ENCODE data around the gene INAVA. TPM values are rescaled to one million over a fixed set of nuclear protein-coding genes. Genes with fewer than 3 reads are reported as not detected.
"Not testable (repeated sequence)": the region's sequence is repeated elsewhere in the genome, so short reads cannot be mapped to it uniquely, and the experiment has no call there.

Gene INAVA
- polyA plus RNA-seq, 1 experiment = 0.16 TPM

- no peaks in the 10 kb centered on the region for H3K9me3 ChIP-seq (ENCODE audit: control insufficient read depth, insufficient read depth, low read length)
- TF ChIP-seq, protein P1, sequence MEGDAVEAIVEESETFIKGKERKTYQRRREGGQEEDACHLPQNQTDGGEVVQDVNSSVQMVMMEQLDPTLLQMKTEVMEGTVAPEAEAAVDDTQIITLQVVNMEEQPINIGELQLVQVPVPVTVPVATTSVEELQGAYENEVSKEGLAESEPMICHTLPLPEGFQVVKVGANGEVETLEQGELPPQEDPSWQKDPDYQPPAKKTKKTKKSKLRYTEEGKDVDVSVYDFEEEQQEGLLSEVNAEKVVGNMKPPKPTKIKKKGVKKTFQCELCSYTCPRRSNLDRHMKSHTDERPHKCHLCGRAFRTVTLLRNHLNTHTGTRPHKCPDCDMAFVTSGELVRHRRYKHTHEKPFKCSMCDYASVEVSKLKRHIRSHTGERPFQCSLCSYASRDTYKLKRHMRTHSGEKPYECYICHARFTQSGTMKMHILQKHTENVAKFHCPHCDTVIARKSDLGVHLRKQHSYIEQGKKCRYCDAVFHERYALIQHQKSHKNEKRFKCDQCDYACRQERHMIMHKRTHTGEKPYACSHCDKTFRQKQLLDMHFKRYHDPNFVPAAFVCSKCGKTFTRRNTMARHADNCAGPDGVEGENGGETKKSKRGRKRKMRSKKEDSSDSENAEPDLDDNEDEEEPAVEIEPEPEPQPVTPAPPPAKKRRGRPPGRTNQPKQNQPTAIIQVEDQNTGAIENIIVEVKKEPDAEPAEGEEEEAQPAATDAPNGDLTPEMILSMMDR (IDR thresholded peaks at IDR 0.05; ENCODE audit: low read depth, low read length) = no peak
- DNase-seq (ENCODE audit: low read depth, low spot score) = no peak
- H3K27me3 ChIP-seq (ENCODE audit: control insufficient read depth, insufficient read depth, low read length) = peaks cover 19% of the 10 kb centered on the region
- no peak overlapping the region for H3K4me3 ChIP-seq (ENCODE audit: low read depth, low read length)
- ChIA-PET POLR2A (no interaction called here), CTCF (no interaction called here)
- H3K27ac ChIP-seq (ENCODE audit: low read depth, low read length) = no peak overlapping the region
These were observed 14.4 kb downstream of the INAVA start for GRCh38 chr1:200909071-200909470.

- POLR2A ChIA-PET = no interaction called here
- CTCF ChIA-PET = no interaction called here
- H3K27ac ChIP-seq (ENCODE audit: low read depth, low read length) = no peak overlapping the region
These were observed 15.1 kb downstream of the INAVA start for GRCh38 chr1:200909757-200910239.

DNA sequence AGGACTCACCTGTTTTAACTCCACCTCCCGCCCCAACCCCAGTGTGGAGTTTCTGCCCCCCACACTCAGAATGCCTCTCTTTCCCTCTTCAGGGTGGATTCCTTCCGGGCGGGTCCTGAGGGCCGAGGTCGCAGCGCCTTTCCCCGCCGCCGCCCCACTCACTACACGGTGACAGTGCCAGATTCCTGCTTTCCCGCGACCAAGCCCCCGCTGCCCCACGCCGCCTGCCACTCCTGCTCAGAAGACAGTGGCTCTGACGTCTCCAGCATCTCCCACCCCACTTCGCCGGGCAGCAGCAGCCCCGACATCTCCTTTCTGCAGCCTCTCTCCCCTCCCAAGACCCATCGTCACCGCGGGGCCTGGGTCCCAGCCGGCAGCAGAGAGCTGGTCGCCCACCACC lies 16.7 kb downstream of the INAVA start:
- Histone ChIP-seq H3K9me3 (ENCODE audit: control insufficient read depth, insufficient read depth, low read length) (no peaks in the 10 kb centered on the region; the same call in 1 of the 2 replicates), H3K4me3 (ENCODE audit: low read depth, low read length) (no peak overlapping the region), H3K27ac (ENCODE audit: low read depth, low read length) (no peak overlapping the region), H3K27me3 (ENCODE audit: control insufficient read depth, insufficient read depth, low read length) (peaks cover 21% of the 10 kb centered on the region)
- POLR2A ChIA-PET = no interaction called here
- DNase-seq (ENCODE audit: low read depth, low spot score) = no peak
- TF ChIP-seq, protein P1 (IDR thresholded peaks at IDR 0.05; ENCODE audit: low read depth, low read length) = no peak
- CTCF ChIA-PET = no interaction called here

More at GRCh38 chr1:200909757-200910239, 15.1 kb downstream of the INAVA start:
- H3K27me3 ChIP-seq (ENCODE audit: control insufficient read depth, insufficient read depth, low read length) = peaks cover 17% of the 10 kb centered on the region
- H3K4me3 ChIP-seq (ENCODE audit: low read depth, low read length) = no peak overlapping the region
- no peak for DNase-seq (ENCODE audit: low read depth, low spot score)
- no peaks in the 10 kb centered on the region for H3K9me3 ChIP-seq (ENCODE audit: control insufficient read depth, insufficient read depth, low read length)
- TF ChIP-seq, protein P1 (IDR thresholded peaks at IDR 0.05; ENCODE audit: low read depth, low read length) = no peak

- POLR2A ChIA-PET, CTCF ChIA-PET: not testable (repeated sequence)
These were observed 17.2 kb downstream of the INAVA start for GRCh38 chr1:200911936-200912335.

GRCh38 chr1:200912737-200913407 lies 18.2 kb downstream of the INAVA start:
- POLR2A ChIA-PET = no interaction called here
- H3K9me3 ChIP-seq (ENCODE audit: control insufficient read depth, insufficient read depth, low read length) = no peaks in the 10 kb centered on the region; the same call in 1 of the 2 replicates
- CTCF ChIA-PET = no interaction called here
- no peak overlapping the region for H3K27ac ChIP-seq (ENCODE audit: low read depth, low read length)
- DNase-seq (ENCODE audit: low read depth, low spot score) = no peak
- no peak overlapping the region for H3K4me3 ChIP-seq (ENCODE audit: low read depth, low read length)
- TF ChIP-seq, protein P1 (IDR thresholded peaks at IDR 0.05; ENCODE audit: low read depth, low read length) = no peak
- H3K27me3 ChIP-seq (ENCODE audit: control insufficient read depth, insufficient read depth, low read length) = peaks cover 25% of the 10 kb centered on the region

More at GRCh38 chr1:200911936-200912335, 17.2 kb downstream of the INAVA start:
- H3K27ac ChIP-seq (ENCODE audit: low read depth, low read length); DNase-seq (ENCODE audit: low read depth, low spot score); H3K9me3 ChIP-seq (ENCODE audit: control insufficient read depth, insufficient read depth, low read length); H3K4me3 ChIP-seq (ENCODE audit: low read depth, low read length): not testable (repeated sequence)
- H3K27me3 ChIP-seq (ENCODE audit: control insufficient read depth, insufficient read depth, low read length) = peaks cover 22% of the 10 kb centered on the region
